Mucosa of descending colon (tissue), 3 donors: ENCODE measurements around the gene SAMD11. TPM values are rescaled to one million over a fixed set of nuclear protein-coding genes. Genes with fewer than 3 reads are reported as not detected.
A peak's percentile ranks its signal among the peaks of the same experiment; 100 is the strongest.

Experiments used
- ATAC-seq: fragments of 200-7000 bp; cut with Tn5 transposase; one replicate; pipeline ENCODE4 v1.9.1; 2020; ENCODE audit warnings: mild to moderate bottlenecking, moderate library complexity
- DNase-seq, 3 donors: peaks; one replicate each; pipeline ENCODE4 v3.0.0-alpha.2; 2020
- H3K36me3 ChIP-seq: fragments of 200-600 bp; one replicate; pipeline ENCODE4 v1.8.0; 2021; ENCODE audit warnings: low read depth, mild to moderate bottlenecking
- H3K4me1 ChIP-seq: fragments of 200-600 bp; one replicate; pipeline ENCODE4 v1.8.0; 2021; ENCODE audit warnings: low read depth, mild to moderate bottlenecking
- H3K4me3 ChIP-seq: fragments of 200-600 bp; one replicate; pipeline ENCODE4 v1.8.0; 2021; ENCODE audit warnings: mild to moderate bottlenecking
- H3K9me3 ChIP-seq: fragments of 200-600 bp; one replicate; pipeline ENCODE4 v1.8.0; 2021; ENCODE audit warnings: mild to moderate bottlenecking
- CTCF ChIP-seq: fragments of 200-600 bp; IDR thresholded peaks from one replicate; pipeline ENCODE4 v1.8.0; 2022; ENCODE audit warnings: antibody characterized with exemption, mild to moderate bottlenecking
- intact Hi-C, 2 donors: fragments of 100-400 bp; cut with DNase I in 1 of 2; cut with micrococcal nuclease in 1 of 2; formaldehyde crosslinking; loops; one replicate each; pipeline versions ENCODE4 v1.11.0 to v1.11.1; 2022; cut with DNase I, micrococcal nuclease
- total RNA-seq, 3 donors: library from RNA; stranded (reverse); fragmentation: NEBNext Ultra II Directional in 2 of 3; extraction: Animal tissue kit (Norgen Biotek cat#: 25700) in 2 of 3; gene quantifications; one replicate each; pipeline versions ENCODE4 v1.2.1 to v1.2.4, GENCODE V29; 2021 to 2023
- donor health status: DM: no; HTN: no; CAD: no; lungs with moderate emphysema.
- donor health status: DM: no; HTN: no; CAD: no.
- donor health status: DM: no; HTN: yes; CAD: no.

SAMD11 gene
- total RNA-seq, 3 donors from 2014 or later = 2.2 to 4.3 (median 2.7) TPM

DNA sequence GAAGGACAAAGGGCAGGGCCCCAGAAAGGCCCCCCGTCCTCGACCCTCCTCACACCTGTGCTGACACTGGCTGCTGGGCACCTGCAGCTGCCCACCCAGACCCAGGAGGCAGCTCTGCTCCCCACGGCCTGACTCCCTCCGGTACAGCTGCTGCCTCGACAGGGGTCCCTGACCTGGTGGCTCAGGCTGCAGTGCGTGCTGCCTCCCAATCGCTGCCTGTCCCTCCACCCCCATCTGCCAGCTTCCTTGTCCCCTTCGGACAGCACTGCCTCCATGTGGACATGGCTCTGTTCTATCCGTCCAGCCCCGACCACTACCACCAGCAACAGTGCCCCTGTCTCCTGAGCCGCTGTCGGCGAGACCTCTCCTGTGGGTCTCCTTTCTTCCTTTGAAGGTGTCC, 31.2 kb downstream of the SAMD11 start:
- no peaks in the 10 kb centered on the region for H3K36me3 ChIP-seq
- ATAC-seq = no peak
- TF ChIP-seq CTCF = no peak
- DNase-seq = no peak
- intact Hi-C loops = no loop called here
- H3K9me3 ChIP-seq = no peaks in the 10 kb centered on the region
- H3K4me1 ChIP-seq = peaks cover 12% of the 10 kb centered on the region
- no peak overlapping the region for H3K4me3 ChIP-seq

GRCh38 chr1:955474-955873, 31.8 kb downstream of the SAMD11 start:
- no peak for TF ChIP-seq CTCF
- no peak for ATAC-seq
- DNase-seq = no peak
- no peak overlapping the region for H3K4me3 ChIP-seq
- no peaks in the 10 kb centered on the region for H3K36me3 ChIP-seq
- H3K9me3 ChIP-seq = no peaks in the 10 kb centered on the region
- H3K4me1 ChIP-seq = peaks cover 12% of the 10 kb centered on the region
- intact Hi-C loops = no loop called here

- ATAC-seq = no peak
- H3K36me3 ChIP-seq = no peaks in the 10 kb centered on the region
- no peaks in the 10 kb centered on the region for H3K9me3 ChIP-seq
- TF ChIP-seq CTCF = no peak
- no peak overlapping the region for H3K4me3 ChIP-seq
- intact Hi-C loops = no loop called here
- H3K4me1 ChIP-seq = peaks cover 15% of the 10 kb centered on the region
- no peak for DNase-seq
Observed at GRCh38 chr1:956636-957035, 32.9 kb downstream of the SAMD11 start.

GRCh38 chr1:958823-959730, 35.4 kb downstream of the SAMD11 start, which contains the start of gene NOC2L:
Gene NOC2L (minus strand): TSS chr1:959256. CDS start chr1:959240, 16 bp downstream.
- Histone ChIP-seq H3K4me3 (peak within 1 kb of the TSS; percentile 65), H3K36me3 (no peaks in the 10 kb centered on the region), H3K4me1 (peaks cover 15% of the 10 kb centered on the region), H3K9me3 (no peaks in the 10 kb centered on the region)
- no peak for TF ChIP-seq CTCF
- ATAC-seq = peak; percentile 97
- DNase-seq = peak; percentile 95 to 99 (median 96)
- intact Hi-C loops = no loop called here

DNA sequence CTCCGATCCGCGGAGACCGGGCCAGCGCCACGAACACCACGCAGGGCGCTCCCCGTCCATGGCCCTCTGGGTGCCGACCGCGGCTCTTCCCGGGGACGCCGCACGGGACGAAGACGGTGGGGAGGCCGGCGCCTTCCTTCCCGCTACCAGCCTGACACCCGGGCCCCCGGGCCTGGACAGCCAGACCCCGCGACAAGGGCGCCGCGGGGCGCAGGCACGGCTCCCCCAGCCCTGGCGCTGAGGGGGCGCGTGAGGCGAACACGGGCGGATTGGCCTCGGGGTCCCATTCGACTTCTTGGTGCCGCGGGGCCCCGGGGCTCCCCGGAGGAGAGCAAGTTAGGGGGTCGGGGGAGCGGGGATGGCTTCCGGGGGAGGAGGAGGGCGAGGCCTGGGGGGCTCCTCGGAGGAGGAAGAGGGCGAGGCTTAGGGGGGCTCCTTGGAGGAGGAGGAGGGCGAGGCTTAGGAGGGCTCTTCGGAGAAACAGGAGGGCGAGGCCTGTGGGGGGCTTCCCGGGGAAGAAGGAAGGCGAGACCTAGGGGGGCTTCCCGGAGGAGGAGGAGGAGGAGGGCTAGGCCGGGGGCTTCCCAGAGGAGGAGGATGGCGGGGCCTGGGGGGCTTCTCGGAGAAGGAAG, 36.1 kb downstream of the SAMD11 start:
- intact Hi-C loops = no loop called here
- peaks cover 15% of the 10 kb centered on the region for H3K4me1 ChIP-seq
- H3K4me3 ChIP-seq = no peak overlapping the region
- DNase-seq (no peak), ATAC-seq (peak; percentile 8)
- H3K9me3 ChIP-seq = no peaks in the 10 kb centered on the region
- no peak for TF ChIP-seq CTCF
- no peaks in the 10 kb centered on the region for H3K36me3 ChIP-seq
